DMS114 treated with DMSO at 0.1 percent for 48 hours (cell line): ENCODE results near the gene FGD6.
"Not testable (repeated sequence)": the region's sequence is repeated elsewhere in the genome, so short reads cannot be mapped to it uniquely, and the experiment has no call there.

Experiments
- DNase-seq: peaks from one replicate; lab custom pipeline; 2025; ENCODE audit not compliant: unreplicated experiment; lab: John Stamatoyannopoulos, UW

Gene FGD6

DNA sequence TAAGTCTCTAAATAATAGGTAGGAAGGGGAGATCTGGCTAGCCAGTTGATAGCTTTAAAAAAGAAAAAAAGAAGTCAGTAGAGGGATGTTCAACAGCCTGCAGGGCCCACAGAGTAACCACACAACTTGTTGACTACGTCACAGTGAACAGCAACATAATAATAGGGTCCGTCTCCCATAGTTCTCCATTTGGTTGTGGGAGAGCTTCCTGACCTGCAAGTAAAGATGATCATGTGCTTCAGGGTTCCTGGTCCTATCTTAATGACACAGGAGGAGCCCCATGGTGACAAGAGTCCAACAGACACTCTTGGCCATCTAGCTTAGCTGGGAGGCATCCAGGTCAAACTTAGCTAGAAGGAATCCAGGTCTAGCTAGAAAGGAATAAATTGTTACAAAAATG, 36.2 kb downstream of the FGD6 start:
- DNase-seq, result no peak

DNA sequence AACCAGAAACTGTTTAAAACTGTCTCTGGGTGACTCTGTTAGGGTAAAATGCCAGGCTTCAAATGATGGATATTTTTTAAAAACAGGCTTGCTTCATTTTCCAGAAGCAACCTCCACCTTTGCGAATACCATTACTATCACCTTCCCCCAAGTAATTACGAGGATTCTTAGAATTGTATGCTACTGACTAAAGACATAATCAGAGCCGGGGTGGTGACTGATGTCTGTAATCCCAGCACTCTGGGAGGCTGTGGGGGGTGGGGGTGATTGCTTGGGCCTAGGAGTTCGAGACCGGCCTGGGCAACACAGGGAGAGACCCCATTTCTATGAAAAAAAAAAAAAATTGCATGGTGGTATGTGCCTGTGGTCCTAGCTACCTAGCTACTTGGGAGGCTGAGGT, 38.3 kb downstream of the FGD6 start:
- DNase-seq, result no peak

DNA sequence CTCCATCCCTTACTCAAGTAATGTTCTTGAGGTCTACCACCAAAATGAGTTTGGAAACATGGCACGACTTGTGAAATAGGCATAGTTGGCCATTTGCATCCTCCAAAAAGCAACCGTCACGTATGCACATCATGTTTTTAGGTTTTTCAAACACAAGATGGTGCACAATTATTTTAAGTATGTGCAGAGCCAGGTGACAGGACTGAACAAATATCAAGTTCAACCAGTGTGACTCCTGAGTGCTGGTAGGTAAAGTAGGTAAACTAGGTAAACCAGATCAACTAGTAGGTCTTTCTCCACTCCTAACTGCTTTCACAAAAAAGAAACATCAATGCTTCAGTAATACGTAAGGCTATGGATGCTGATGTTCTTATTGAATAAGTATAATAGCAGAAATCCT, 39.1 kb downstream of the FGD6 start:
- DNase-seq, result no peak

DNA sequence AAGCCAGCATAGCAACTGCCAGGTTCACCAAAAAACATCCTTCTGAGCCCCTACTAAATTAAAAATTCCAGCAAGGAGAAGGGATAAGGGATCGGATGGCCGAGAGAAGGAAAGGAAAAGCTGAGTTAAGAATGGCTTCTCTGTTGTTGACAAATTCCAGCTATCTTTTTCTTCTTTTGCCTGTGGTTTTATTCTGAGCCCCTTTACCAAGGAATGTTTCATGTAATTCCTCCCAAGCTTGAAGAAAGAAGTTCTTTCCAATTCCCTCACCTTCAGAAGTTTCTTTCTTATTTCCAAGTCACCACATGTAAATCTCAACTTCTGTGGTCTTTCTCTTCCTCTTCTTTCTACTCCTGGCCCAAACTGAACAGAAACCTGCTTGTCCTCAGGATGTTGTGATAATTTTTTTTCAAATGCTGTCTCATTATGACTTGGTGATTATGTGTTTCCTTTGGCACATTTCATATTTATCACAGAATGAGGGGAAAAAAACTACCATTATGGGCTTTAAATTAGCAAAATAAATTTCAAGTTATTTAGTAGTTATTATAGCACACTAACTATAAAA, 40.0 kb downstream of the FGD6 start:
- no peak for DNase-seq

DNA sequence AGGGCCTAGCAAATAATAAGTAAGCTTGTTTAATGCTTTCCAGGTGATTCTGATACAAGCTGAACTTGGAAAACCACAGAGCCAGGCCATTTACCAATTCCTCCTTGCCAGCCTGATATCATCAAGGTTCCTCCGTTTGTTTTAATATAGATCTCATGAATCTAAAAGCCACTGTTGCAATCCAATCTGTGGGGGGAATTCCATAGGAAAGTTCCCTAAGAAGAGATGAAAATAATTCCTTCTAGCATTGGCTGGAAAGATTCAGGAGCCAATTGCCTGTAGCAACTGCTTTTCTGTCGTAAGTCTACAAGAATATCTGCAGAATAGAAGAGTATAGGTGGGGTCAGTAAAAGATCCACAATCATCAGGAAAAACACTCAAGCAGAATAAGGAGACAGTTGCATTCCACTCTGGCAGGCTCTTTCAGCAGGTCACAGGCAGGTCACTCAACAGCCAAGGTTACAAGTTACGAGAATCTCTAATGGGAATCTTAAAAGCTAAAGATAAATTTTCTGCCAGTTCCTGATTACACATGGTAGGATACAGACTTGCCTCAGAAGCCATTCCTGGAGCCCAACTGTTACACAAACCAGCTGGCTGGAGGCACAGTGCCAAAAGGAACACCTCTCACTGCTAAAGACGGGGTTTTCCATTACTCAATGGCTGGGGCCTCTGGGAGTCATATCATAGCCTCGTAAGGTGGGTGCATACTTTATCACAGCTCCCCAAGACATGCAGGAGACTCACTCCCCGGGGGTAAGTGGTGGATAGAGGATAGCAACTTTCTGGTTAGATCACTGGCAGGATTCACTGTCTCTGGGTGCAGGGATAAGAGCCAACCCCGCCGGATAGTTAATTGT, 43.6 kb downstream of the FGD6 start:
- DNase-seq, result no peak

DNA sequence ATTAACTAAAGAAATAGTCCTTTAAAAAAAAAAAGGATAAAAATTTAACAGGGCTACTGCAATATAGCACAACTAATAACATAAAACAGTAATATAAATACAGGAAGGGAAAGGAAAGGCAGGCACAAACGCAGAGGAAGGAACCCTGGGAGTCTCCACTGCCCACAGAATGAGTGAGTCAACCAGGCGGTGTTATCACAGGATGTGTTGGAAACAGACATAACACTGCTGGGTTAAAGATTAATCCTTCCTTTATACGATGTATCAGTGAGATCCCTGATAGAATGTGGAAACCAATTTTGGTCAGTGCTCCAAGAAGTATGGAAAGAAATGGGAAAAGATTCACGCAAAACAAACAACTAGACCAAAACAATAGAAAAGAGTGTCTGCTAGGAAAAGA, 47.9 kb downstream of the FGD6 start:
- no peak for DNase-seq

DNA sequence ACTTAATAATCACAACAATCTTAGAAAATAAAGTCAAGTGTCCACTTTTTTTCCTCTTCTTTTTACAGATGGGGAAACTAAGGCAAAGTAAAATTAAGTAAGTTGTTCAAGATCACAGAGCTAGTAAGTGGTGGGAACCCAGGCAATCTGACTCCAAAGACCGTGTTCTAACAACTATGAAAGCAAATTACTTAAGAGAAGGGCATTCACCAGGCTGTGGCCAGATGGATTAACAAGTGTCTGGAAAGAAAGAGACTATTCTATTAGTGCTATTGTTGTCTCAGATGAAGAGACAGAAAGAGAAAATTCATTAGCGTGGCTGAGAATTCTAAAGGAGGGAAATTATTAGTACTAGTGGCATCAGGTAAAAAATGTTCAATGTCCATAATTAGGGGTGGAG, 48.5 kb downstream of the FGD6 start:
- no peak for DNase-seq

DNA sequence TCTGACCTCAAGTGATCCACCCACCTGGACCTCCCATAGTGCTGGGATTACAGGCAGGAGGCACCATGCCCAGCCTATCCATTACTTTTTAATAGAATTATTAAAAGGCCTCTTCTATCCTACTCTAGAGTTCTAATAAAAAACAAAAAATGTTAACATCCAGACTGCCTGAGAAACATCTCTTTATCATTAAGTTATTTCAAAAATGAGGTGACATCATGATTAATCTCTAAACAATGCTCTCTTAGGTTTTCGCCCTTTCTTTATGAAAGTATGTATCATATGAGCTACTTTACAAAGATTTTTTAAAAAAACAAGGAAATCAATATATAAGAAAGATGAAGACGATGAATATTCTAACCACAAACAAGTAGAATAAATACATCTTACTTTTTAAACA, 52.6 kb downstream of the FGD6 start:
- DNase-seq, result no peak

DNA sequence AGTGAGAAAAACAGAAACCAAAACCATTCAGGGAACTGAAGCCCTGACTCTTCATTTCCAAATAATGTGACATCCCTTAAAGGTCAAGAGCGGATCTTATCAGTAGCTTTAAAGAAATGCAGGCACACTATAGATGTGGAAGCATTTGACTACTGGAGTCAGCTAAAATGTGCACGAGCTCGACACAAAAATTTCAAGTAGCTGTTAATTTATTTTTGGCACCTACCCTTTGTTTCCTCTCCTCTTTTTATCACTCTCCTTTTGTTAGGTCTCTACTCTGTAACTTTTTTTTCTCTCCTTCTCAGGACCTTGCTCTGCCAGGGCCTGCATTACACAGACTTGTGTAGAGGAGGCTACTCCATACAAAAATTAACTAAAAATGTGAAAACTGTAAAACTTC, 58.3 kb downstream of the FGD6 start:
- DNase-seq, result no peak

DNA sequence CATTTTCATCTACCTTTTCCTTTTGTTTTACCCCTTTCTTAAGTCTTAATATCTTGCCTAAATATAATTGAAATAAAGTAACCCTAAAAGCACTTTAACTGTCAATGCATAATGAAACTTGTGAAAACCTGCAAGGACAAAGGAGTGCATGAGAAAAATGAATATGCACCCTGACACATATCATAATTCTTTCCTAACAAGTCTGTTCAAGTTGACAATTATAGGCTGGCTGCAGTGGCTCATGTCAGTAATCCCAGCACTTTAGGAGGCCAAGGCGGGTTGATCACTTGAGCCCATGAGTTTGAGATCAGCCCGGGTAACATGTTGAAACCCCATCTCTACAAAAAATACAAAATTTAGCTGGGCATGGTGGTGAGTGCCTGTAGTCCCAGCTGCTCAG, 65.4 kb downstream of the FGD6 start:
- DNase-seq, result no peak

DNA sequence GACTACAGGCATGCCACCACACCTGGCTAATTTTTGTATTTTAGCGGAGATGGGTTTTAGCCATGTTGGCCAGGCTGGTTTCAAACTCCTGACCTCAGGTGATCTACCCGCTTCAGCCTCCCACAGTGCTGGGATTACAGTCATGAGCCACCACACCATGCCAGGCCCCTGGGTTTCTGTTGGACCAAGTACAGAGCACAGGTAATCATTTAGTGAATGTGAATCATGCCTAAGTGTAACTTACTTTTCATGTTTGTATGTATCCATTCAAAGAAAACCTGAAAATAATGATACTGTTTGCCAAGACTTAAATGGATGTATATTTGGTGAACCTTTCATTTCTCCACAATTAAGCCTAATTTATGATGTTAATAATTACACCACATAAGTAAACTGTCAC, 65.9 kb downstream of the FGD6 start:
- DNase-seq, result no peak

DNA sequence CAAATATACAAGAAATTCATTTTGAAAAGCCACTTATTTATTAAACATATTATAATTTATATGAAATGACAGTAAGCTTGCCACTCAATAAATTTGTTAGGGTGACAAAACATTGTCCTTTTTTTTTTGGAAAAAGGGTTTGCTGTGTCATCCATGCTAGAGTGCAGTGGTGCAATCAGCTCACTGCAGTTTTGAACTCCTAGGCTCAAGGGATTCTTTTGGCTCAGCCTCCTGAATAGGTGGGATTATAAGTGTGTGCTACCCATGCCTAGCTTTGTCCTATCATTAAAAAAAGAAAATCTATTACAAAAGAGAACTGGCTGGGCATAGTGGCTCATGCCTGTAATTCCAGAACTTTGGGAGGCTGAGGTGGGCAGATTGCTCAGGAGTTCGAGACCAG, 66.8 kb downstream of the FGD6 start:
- no peak for DNase-seq

DNA sequence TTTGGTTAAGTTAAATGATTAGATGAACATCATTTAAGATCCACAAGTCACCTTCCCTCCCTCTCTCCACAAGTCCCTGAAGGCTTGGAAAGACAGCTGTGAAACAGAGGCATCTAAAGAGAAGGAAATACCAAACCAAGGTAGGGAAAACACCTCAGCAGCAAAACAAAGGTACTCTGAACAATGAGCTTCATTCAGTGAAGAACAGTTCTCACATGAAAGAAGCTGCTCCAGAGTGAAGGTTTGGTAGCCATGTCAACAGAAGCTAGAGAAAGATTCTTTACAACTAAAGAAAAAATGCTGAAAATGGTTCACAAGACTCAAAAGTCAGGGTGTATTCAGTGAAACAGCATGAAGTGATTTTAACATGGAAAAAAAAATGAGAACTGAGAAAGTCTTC, 69.4 kb downstream of the FGD6 start:
- DNase-seq, result no peak

DNA sequence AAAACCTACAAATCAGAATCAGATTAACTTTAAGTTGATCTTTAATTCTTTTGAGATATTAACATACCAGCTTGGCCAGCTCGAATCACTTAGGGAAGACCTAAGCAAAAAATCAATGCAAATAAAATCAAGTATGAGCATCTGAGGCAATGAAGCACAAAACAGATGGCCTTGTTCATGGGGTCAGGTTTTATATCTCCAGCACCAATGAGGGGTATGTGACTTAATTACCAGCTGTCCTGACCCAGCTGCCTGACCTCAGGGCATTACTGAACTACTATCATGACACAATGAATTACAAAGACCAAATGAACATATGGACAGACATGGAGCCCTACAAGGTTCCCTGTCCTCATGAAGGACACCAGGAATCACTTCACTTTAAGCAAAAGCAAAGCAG, 70.5 kb downstream of the FGD6 start:
- DNase-seq, result no peak

DNA sequence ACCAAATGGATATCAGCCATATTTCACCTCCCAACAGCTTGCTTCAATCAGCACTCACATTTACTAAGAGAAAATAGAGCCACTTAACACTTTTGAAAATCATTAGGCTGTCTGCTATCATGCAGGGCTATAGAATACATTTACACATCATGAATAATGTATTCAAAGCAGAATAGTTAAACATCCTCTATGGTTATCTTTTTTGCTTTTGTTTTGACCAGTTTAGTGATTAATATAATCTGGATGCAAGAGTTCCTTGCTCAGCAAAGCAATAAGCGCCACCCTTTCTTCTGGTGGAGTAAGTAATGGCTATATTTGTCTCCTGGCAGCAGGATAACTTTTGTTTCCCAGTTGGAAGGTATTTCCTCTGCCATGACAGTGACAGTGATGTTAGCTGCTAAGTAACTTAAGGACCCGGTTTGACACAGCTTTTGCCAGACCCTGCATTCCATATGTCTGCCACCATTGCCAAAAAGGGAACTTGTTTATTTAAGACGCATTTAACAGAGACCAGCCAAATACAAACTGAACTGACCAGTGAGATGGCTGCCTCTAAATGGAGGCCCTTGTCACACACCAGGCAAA, 73.6 kb downstream of the FGD6 start:
- no peak for DNase-seq

DNA sequence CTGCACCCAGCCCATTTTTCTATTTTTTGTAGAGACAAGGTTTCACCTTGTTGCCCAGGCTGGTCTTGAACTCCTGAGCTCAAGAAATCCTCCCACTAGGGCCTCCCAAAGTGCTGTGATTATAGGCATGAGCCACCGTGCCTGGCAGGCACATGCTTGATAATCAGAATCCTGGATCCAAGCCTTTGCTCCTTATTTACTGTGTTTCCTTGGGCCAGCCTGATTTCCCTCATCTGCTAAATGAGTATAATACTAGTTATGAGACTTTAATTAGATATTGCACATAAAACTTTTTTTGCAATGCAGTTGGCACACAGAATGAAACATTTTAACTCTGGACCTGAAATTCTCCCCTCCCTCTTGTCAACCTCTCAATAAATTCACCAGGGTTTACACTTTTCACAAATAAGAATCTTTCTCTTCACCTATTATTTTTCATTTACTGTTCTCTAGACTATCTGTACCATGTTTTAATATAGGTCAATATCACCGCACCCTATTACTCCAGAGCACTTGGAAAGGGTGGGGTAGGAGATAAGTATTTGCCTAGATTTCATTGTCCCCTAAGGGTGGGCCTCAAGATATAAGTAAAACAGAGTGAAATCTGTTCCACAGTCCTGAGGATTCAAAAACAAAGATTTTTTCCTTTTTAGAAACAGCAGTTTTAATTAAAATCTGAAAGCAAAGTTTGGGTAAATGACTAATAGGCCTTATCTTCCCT, 74.7 kb downstream of the FGD6 start:
- no peak for DNase-seq

DNA sequence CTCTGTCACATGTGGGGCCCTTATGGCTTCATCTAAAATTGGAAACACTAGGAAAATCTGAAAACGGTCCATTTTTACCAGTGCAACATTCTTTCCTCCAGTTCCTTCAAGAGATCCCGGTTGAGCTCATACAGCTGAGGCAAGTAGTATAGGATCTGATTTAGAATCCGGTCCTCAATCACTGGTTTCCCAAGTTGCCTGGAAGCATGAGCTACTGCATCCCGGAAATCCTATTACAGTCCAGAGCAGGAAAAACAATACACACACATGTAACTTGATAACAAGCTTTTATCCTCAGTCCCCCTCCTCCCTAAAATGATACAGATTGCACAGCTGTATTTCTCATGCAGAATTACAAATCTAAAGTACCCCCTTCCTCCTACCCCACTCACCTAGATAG, 76.0 kb downstream of the FGD6 start:
- no peak for DNase-seq

DNA sequence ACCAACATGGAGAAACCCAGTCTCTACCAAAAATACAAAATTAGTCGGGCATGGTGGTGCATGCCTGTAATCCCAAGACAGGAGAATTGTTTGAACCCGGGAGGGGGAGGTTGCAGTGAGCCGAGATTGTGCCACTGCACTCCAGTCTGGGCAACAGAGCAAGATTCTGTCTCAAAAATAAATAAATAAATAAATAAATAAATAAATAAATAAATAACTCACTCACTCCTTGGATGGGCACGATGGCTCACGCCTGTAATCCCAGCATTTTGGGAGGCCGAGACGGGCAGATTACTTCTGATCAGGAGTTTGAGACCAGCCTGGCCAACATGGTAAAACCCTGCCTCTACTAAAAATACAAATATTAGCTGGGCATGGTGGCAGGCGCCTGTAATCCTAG, 79.2 kb downstream of the FGD6 start:
- not testable (repeated sequence) for DNase-seq

DNA sequence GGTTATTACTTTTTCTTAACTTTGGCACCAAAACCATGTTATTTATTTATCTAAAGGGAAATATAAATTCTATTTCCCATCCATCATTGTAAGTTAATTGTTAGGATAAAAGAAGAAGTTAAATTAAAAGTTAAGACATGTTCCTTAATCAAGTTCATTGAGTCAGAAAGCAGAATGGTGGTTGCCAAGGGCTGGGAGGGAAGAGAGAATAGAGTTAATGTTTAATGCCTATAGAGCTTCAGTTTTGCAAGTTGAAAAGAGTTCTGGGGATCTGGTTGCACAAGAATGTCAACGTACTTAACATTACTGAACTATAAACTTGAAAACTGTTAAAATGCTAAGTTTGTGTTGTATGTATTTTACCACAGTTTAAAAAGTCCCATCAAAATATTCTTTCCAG, 80.7 kb downstream of the FGD6 start:
- DNase-seq, result no peak

DNA sequence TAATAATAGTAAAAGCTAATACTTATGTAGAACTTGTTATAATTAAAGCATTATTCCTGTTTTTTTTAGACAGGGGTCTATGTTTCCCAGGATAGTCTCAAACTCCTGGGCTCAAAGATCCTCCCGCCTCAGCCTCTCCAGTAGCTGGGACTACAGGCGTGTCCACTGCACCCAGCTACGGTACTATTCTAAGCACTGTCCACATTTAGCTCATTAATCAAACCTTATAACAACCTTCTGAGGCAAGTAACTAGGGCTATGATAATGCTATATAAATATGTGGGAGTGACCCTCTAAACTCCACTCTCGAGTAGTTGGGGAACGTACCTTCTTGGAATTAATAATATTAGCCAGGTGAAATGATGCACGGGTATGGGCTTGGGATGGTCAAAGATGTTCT, 83.2 kb downstream of the FGD6 start:
- no peak for DNase-seq

DNA sequence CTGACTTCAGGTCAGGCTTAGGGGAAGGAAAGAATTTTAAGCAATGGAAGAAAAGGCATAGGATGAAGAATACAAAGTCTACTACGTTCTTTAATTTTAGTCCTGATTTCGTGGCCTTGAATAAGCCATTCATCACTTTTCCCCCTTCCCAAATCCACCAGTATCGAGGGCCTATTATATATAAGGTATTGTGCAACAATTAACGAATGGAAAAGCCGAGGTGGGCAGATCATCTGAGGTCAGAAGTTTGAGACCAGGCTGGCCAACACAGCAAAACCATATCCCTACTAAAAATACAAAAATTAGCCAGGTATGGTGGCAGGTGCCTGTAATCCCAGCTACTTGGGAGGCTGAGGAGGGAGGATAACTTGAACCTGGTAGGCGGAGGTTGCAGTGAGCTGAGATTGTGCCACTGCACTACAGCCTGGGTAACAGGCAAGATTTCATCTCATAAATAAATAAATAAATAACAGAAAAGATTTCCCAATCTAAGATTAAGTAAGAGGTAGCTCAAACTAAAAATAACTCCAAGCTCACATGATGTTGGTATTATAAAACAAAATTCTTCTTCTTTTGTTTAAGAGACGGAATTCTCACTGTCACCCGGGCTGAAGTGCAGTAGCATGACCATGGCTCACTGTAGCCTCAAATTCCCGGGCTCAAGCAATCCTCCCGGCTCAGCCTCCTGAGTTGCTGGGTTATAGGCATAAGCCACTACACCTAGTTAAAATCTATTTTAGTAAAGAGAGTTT, 85.5 kb downstream of the FGD6 start:
- DNase-seq, result no peak
